Activated CD8-positive, alpha-beta T cell treated with anti-CD3 and anti-CD28 coated beads, Interleukin-2, amount 10 ng/mL, durations not matched to agents 7 days and 5 days (primary cell): Measurements from ENCODE around the gene PGC. TPM values are rescaled to one million over a fixed set of nuclear protein-coding genes. Genes with fewer than 3 reads are reported as not detected.

ENCODE experiments used
- ATAC-seq: fragments of 150-1000 bp; cut with Tn5 transposase; one replicate; pipeline ENCODE4 v1.10.0; 2021; ENCODE audit warnings: moderate library complexity
- CTCF ChIA-PET: fragments of 350-600 bp; sonication (Branson Sonifier 250); formaldehyde crosslinking; loops from one replicate; lab custom pipeline; 2021; ENCODE audit warnings: antibody characterized with exemption; lab: Charles Lee
- POLR2A ChIA-PET: fragments of 350-600 bp; sonication (Branson Sonifier 250); formaldehyde crosslinking; loops from one replicate; lab custom pipeline; 2021; ENCODE audit warnings: antibody characterized with exemption; lab: Charles Lee
- DNase-seq: peaks from one replicate; pipeline ENCODE4 v3.0.0-alpha.2; 2020
- H3K27ac Mint-ChIP-seq: one replicate; pipeline ENCODE4 v1.8.0; 2021; ENCODE audit warnings: mild to moderate bottlenecking, mixed read lengths
- H3K27me3 Mint-ChIP-seq: one replicate; pipeline ENCODE4 v1.8.0; 2021; ENCODE audit warnings: low read depth, mixed read lengths
- H3K36me3 Mint-ChIP-seq: one replicate; pipeline ENCODE4 v1.8.0; 2021; ENCODE audit warnings: low read depth, mixed read lengths
- H3K4me1 Mint-ChIP-seq: one replicate; pipeline ENCODE4 v1.8.0; 2021; ENCODE audit warnings: low read depth, mixed read lengths
- H3K4me3 Mint-ChIP-seq: one replicate; pipeline ENCODE4 v1.8.0; 2021; ENCODE audit warnings: mild to moderate bottlenecking, mixed read lengths
- H3K9me3 Mint-ChIP-seq: one replicate; pipeline ENCODE4 v1.8.0; 2022; ENCODE audit warnings: mixed read lengths; ENCODE audit not compliant: insufficient read depth
- total RNA-seq, 2 experiments: library from RNA; stranded (reverse); gene quantifications; one replicate each; pipeline ENCODE4 v1.2.3, GENCODE V29; 2021

Gene PGC
- total RNA-seq, 2 experiments from 2014 or later = not detected

- H3K9me3 Mint-ChIP-seq = no peaks in the 10 kb centered on the region
- H3K4me3 Mint-ChIP-seq = no peak overlapping the region
- POLR2A ChIA-PET = no interaction called here
- H3K27ac Mint-ChIP-seq = no peak overlapping the region
- peaks cover 2% of the 10 kb centered on the region for H3K36me3 Mint-ChIP-seq
- DNase-seq = no peak
- H3K4me1 Mint-ChIP-seq = peaks cover 41% of the 10 kb centered on the region
- no peaks in the 10 kb centered on the region for H3K27me3 Mint-ChIP-seq
- no peak for ATAC-seq
- CTCF ChIA-PET = interaction anchor here (1.7 to 2.7 kb wide), 4 partner anchors 11 to 220 kb away, joined by 3 to 28 read pairs (median 19); no protein-coding TSS in a partner anchor
Observed at GRCh38 chr6:41717392-41717736, 29.8 kb downstream of the PGC start.

- Mint-ChIP-seq H3K4me3 (no peak overlapping the region), H3K9me3 (no peaks in the 10 kb centered on the region), H3K27ac (peak overlapping the region; percentile 85), H3K36me3 (peaks cover 2% of the 10 kb centered on the region), H3K27me3 (no peaks in the 10 kb centered on the region), H3K4me1 (peaks cover 41% of the 10 kb centered on the region)
- DNase-seq = no peak
- ChIA-PET CTCF (interaction anchor here (1.3 to 2.7 kb wide), 7 partner anchors 11 to 348 kb away, joined by 3 to 28 read pairs (median 6); no protein-coding TSS in a partner anchor), POLR2A (interaction anchor here (0.6 to 1.9 kb wide), 3 partner anchors 11 to 206 kb away, joined by 3 to 11 read pairs (median 6); no protein-coding TSS in a partner anchor)
- no peak for ATAC-seq
Observed at GRCh38 chr6:41716516-41717391, 30.4 kb downstream of the PGC start.

DNA sequence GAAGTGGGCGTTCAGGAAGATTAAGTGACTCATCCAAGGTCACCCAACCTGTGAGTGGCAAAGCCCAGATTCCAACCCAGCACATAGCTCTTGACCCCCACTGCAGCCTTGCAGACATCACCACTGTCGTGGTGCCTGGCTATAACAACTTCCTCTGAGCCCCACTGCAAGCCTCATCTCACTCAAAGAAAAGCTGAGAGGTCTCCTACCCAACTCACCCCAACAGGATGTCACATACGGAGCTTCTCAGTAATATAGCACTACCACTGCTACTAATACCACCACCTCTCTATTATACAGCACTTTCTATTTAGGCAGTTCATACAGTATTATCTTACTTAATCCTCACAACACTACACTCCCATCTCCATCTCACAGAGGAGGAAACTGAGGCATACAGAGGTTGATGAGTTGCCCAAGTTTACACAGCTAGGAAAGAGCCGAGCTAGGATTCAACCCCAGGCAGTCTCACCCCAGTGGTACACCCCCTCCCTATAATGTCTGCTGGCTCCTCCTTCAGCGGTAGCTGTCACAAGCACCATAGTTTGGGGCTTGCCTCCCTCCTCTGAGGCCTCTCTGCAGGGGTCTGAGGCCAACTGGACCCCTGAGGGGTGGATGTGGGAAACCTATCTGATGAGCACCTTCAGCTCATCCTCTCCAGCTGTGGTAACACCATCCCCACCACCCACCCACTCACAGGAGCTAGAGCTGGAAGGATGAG is 31.2 kb downstream of the PGC start:
- Mint-ChIP-seq H3K4me3 (no peak overlapping the region), H3K27ac (peak overlapping the region; percentile 85), H3K9me3 (no peaks in the 10 kb centered on the region), H3K27me3 (no peaks in the 10 kb centered on the region), H3K4me1 (peaks cover 41% of the 10 kb centered on the region), H3K36me3 (peaks cover 2% of the 10 kb centered on the region)
- DNase-seq (peak; percentile 47), ATAC-seq (peak; percentile 67)
- ChIA-PET CTCF (interaction anchor here (1.3 to 2.7 kb wide), 7 partner anchors 10 to 347 kb away, joined by 3 to 28 read pairs (median 6); no protein-coding TSS in a partner anchor), POLR2A (interaction anchor here (0.6 to 1.9 kb wide), 6 partner anchors 10 to 576 kb away, joined by 3 to 11 read pairs (median 4); no protein-coding TSS in a partner anchor)

DNA sequence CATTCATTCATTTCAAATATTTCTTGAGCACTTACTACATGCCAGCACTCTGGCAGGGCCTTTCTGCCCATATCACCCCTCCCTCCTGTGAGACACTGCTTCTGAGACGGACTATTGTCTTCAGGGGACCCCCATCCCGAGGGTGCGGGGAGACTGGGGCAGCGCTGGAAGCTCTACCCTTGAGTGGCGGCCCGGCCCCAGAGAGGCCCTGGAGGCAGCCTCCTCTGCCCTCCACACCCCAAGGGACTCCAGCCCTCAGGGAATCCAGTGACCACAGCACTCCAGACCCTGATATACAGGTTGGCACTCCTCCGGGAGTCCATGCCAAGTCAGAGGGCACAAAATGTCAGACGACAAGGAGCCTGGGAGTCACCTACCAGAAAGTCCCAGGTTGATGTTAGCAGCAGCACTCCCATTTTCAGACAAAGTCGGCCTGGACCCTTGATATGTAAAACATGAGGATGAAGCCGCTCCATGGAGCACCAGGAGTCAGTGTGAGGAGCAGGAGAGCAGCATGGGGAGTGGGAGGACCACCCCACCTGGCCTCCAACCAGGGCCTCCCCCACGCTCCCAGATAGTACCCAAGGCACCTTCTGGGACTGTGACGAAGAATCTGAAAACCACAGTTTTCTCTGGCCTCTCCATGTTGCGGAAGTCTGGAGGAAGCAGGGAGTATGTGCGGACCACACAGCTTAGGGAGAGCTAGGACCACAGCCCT is 32.5 kb downstream of the PGC start:
- ChIA-PET POLR2A (interaction anchor here (1.9 kb wide), 1 partner anchor 19 kb away, joined by 11 read pairs; no protein-coding TSS in a partner anchor), CTCF (interaction anchor here (1.5 to 2.7 kb wide), 3 partner anchors 9 to 290 kb away, joined by 3 to 28 read pairs (median 6); no protein-coding TSS in a partner anchor)
- DNase-seq (no peak), ATAC-seq (no peak)
- H3K4me3 Mint-ChIP-seq = no peak overlapping the region
- H3K36me3 Mint-ChIP-seq = peaks cover 2% of the 10 kb centered on the region
- H3K27ac Mint-ChIP-seq = no peak overlapping the region
- peaks cover 41% of the 10 kb centered on the region for H3K4me1 Mint-ChIP-seq
- H3K9me3 Mint-ChIP-seq = no peaks in the 10 kb centered on the region
- no peaks in the 10 kb centered on the region for H3K27me3 Mint-ChIP-seq

DNA sequence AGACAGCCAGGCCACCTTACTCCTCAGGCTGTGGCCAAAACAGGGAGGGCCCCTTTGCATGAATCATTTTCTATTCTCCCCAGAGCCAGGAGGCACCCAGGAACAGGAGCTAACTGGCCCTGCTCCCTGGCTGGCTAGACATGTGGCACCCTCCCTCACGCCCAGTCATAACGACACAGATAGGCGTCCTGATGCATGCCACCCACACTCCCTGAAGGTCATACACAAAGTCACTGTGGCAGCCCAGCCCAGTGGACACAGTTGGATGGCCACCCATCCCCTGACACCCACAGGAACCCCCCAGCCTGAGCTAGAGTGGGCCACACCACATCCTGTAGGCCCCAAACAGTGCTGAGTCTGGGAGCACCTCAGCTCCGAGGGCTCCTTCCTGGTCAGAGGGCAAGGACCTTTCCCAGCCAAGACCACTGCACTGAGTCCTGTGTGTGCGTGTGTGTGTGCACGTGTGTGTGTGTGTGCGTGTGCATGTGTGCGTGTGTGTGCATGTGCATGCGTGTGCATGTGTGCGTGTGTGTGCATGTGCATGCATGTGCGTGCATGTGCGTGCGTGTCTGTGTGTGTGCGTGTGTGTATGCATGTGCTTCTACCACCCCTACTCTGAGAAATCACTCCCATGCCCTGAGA is 33.4 kb downstream of the PGC start:
- ATAC-seq = no peak
- CTCF ChIA-PET = interaction anchor here (1.4 kb wide), 2 partner anchors 20 to 30 kb away, joined by 3 to 11 read pairs; no protein-coding TSS in a partner anchor

DNA sequence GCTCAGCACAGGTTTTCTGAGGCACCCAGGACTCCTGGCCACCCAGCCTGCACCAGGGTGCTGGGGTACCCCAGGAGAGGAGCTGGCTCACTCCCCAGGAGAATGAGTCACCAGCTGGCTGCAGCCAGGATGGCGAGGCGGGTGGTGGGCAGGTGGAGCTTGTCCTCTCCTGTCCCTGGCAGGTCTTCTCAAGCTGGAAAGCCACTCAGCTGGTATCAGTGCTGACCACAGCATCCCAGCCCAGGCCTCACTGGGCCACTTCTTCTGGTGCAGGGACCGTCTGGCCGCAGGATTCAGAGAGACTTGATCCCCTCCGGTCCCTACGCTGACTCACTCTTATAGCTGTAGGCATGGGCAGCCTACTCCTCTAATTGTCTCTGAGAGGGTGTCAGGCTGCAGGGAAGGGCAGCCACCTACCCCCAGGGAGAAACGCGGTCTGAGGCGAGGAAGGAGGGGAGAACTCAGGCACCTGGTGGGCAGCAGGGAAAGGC is 34.0 kb downstream of the PGC start:
- Mint-ChIP-seq H3K4me3 (no peak overlapping the region), H3K27ac (no peak overlapping the region), H3K27me3 (no peaks in the 10 kb centered on the region), H3K4me1 (peaks cover 49% of the 10 kb centered on the region), H3K36me3 (peaks cover 6% of the 10 kb centered on the region), H3K9me3 (no peaks in the 10 kb centered on the region)
- ATAC-seq (no peak), DNase-seq (no peak)
- ChIA-PET POLR2A (interaction anchor here (0.8 kb wide), 1 partner anchor 21 kb away, joined by 3 read pairs; no protein-coding TSS in a partner anchor), CTCF (interaction anchor here (1.4 kb wide), 2 partner anchors 20 to 30 kb away, joined by 3 to 11 read pairs; no protein-coding TSS in a partner anchor)

More for the DNA sequence above, 33.4 kb downstream of the PGC start:
- POLR2A ChIA-PET = interaction anchor here (0.8 kb wide), 1 partner anchor 20 kb away, joined by 3 read pairs; no protein-coding TSS in a partner anchor
- Mint-ChIP-seq H3K4me1 (peaks cover 43% of the 10 kb centered on the region), H3K9me3 (no peaks in the 10 kb centered on the region), H3K4me3 (no peak overlapping the region), H3K27me3 (no peaks in the 10 kb centered on the region), H3K36me3 (peaks cover 6% of the 10 kb centered on the region), H3K27ac (no peak overlapping the region)
- no peak for DNase-seq

DNA sequence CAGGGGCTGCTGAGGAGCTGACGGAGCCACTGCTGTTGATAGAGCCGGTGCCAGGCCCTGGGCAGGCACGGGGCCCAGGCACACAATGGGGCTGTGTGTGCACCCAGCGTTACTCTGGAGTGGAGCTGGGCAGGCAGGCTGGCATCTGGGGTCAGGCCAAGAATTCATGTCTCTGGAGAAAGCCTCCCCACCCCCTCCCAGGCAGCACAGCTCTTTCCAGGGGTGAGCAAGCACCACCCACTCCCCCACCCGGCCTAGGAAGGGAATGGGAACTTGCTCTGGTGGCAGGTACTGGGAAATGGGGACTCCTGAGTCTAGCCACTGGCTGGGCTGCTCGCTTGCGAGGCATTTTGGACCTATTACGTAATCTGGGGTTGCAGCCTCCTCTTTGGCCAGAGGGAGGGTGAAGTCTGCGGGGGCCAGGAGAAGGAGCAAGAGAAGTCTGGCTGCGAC is 34.5 kb downstream of the PGC start:
- ATAC-seq = no peak

GRCh38 chr6:41711323-41712038 is 35.7 kb downstream of the PGC start:
- ATAC-seq (no peak), DNase-seq (no peak)
- H3K4me3 Mint-ChIP-seq = no peak overlapping the region
- H3K27me3 Mint-ChIP-seq = no peaks in the 10 kb centered on the region
- no peak overlapping the region for H3K27ac Mint-ChIP-seq
- POLR2A ChIA-PET = no interaction called here
- H3K9me3 Mint-ChIP-seq = no peaks in the 10 kb centered on the region
- peaks cover 6% of the 10 kb centered on the region for H3K36me3 Mint-ChIP-seq
- peaks cover 54% of the 10 kb centered on the region for H3K4me1 Mint-ChIP-seq
- CTCF ChIA-PET = no interaction called here

More for the DNA sequence above, 34.5 kb downstream of the PGC start:
- Mint-ChIP-seq H3K4me3 (no peak overlapping the region), H3K4me1 (peaks cover 54% of the 10 kb centered on the region), H3K9me3 (no peaks in the 10 kb centered on the region), H3K36me3 (peaks cover 6% of the 10 kb centered on the region), H3K27ac (no peak overlapping the region), H3K27me3 (no peaks in the 10 kb centered on the region)
- ChIA-PET CTCF (interaction anchor here (1.4 kb wide), 1 partner anchor 21 kb away, joined by 11 read pairs; no protein-coding TSS in a partner anchor), POLR2A (no interaction called here)
- DNase-seq = no peak

DNA sequence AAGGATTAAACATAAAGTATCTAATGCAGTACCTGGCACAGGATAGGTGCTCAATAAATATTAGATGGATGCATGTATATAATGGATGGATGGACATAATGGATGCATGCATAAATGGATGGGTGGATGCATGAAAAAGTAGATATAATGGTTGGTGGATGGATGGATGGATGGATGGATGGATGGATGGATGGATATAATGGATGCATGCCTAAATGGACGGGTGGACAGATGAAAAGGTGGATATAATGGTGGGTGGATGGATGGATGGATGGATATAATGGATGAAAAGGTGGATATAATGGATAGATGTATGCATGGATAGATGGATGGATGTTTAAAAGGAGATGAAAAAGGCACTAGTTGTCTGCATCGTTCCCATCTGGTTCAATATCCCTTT is 37.8 kb downstream of the PGC start:
- Mint-ChIP-seq H3K27me3 (no peaks in the 10 kb centered on the region), H3K9me3 (no peaks in the 10 kb centered on the region), H3K27ac (no peak overlapping the region), H3K4me3 (no peak overlapping the region), H3K4me1 (peaks cover 52% of the 10 kb centered on the region), H3K36me3 (peaks cover 4% of the 10 kb centered on the region)
- no peak for DNase-seq
- no peak for ATAC-seq
- ChIA-PET POLR2A (interaction anchor here (0.5 kb wide), 1 partner anchor 299 kb away, joined by 3 read pairs; no protein-coding TSS in a partner anchor), CTCF (interaction anchor here (1.5 to 1.9 kb wide), 4 partner anchors 25 to 336 kb away, joined by 3 to 7 read pairs (median 6); no protein-coding TSS in a partner anchor)

DNA sequence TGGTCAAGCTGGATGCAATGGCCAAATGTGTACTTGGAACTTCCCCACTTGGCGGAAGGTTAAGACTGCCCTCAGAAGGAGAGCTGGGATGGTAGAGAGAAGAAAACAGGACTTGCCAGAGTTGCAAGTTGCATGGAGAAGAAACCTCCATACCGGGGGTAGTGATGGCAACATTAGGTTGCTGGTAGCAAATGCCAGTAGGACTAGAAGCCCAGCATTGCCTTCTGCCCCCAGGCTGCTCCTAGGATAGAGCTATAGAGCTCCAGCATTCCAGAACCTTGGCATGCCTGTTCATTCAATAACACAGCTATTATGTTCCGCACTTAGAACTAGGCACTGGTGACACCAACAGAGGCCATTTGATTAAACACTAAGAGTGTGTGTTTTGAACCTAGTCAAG is 38.3 kb downstream of the PGC start:
- H3K27me3 Mint-ChIP-seq = no peaks in the 10 kb centered on the region
- no peaks in the 10 kb centered on the region for H3K9me3 Mint-ChIP-seq
- peaks cover 4% of the 10 kb centered on the region for H3K36me3 Mint-ChIP-seq
- POLR2A ChIA-PET = interaction anchor here (0.6 kb wide), 1 partner anchor 38 kb away, joined by 3 read pairs; no protein-coding TSS in a partner anchor
- no peak overlapping the region for H3K27ac Mint-ChIP-seq
- CTCF ChIA-PET = interaction anchor here (0.5 to 1.9 kb wide), 5 partner anchors 25 to 346 kb away, joined by 3 to 7 read pairs (median 5); no protein-coding TSS in a partner anchor
- ATAC-seq (no peak), DNase-seq (no peak)
- peaks cover 49% of the 10 kb centered on the region for H3K4me1 Mint-ChIP-seq
- H3K4me3 Mint-ChIP-seq = no peak overlapping the region
